Measurements from ENCODE around the gene BRSK2.

Gene BRSK2

GRCh38 chr11:1392561-1392960, 2.8 kb downstream of the BRSK2 start:
- Histone ChIP-seq H3K4me1 (ENCODE audit: insufficient read depth, low read length, severe bottlenecking) (peaks cover 6% of the 10 kb centered on the region), H3K79me2 (ENCODE audit: insufficient read depth, low read length) (no peaks in the 10 kb centered on the region), H3K4me3 (ENCODE audit: low read depth, low read length, poor library complexity, severe bottlenecking) (no peak overlapping the region), H3K27me3 (ENCODE audit: insufficient read depth, low read length) (no peaks in the 10 kb centered on the region), H3K9me2 (ENCODE audit: low read depth, low read length) (no peaks in the 10 kb centered on the region), H2AFZ (ENCODE audit: low read length) (no peak overlapping the region), H4K20me1 (ENCODE audit: insufficient read depth, low read length) (no peaks in the 10 kb centered on the region), H3K9ac (ENCODE audit: low read length) (no peak overlapping the region), H3K36me3 (ENCODE audit: insufficient read depth, low read length) (no peaks in the 10 kb centered on the region), H3F3A (ENCODE audit: insufficient read depth, low read length) (no peaks in the 10 kb centered on the region), H3K4me2 (ENCODE audit: low read length) (no peak overlapping the region), H3K27ac (ENCODE audit: low read depth, low read length, poor library complexity, severe bottlenecking) (no peak overlapping the region), H3K9me3 (ENCODE audit: low read length) (no peaks in the 10 kb centered on the region)
- no peak for TF ChIP-seq CTCF (IDR thresholded peaks at IDR 0.05; ENCODE audit: low read length)
- no peak for TF ChIP-seq EZH2 (IDR thresholded peaks at IDR 0.05; ENCODE audit: borderline replicate concordance, low read length)

GRCh38 chr11:1393038-1393710, 3.4 kb downstream of the BRSK2 start:
- Histone ChIP-seq H3K9ac (ENCODE audit: low read length) (no peak overlapping the region), H4K20me1 (ENCODE audit: insufficient read depth, low read length) (no peaks in the 10 kb centered on the region), H2AFZ (ENCODE audit: low read length) (no peak overlapping the region), H3F3A (ENCODE audit: insufficient read depth, low read length) (no peaks in the 10 kb centered on the region), H3K9me2 (ENCODE audit: low read depth, low read length) (no peaks in the 10 kb centered on the region), H3K36me3 (ENCODE audit: insufficient read depth, low read length) (no peaks in the 10 kb centered on the region), H3K27me3 (ENCODE audit: insufficient read depth, low read length) (no peaks in the 10 kb centered on the region), H3K4me3 (ENCODE audit: low read depth, low read length, poor library complexity, severe bottlenecking) (no peak overlapping the region), H3K79me2 (ENCODE audit: insufficient read depth, low read length) (no peaks in the 10 kb centered on the region), H3K4me1 (ENCODE audit: insufficient read depth, low read length, severe bottlenecking) (peaks cover 6% of the 10 kb centered on the region), H3K4me2 (ENCODE audit: low read length) (no peak overlapping the region), H3K27ac (ENCODE audit: low read depth, low read length, poor library complexity, severe bottlenecking) (no peak overlapping the region), H3K9me3 (ENCODE audit: low read length) (no peaks in the 10 kb centered on the region)
- TF ChIP-seq CTCF (IDR thresholded peaks at IDR 0.05; ENCODE audit: low read length) (no peak), EZH2 (IDR thresholded peaks at IDR 0.05; ENCODE audit: borderline replicate concordance, low read length) (no peak)

- Histone ChIP-seq H3K4me2 (ENCODE audit: low read length) (no peak overlapping the region), H3K79me2 (ENCODE audit: insufficient read depth, low read length) (no peaks in the 10 kb centered on the region), H3K4me3 (ENCODE audit: low read depth, low read length, poor library complexity, severe bottlenecking) (no peak overlapping the region), H3K27me3 (ENCODE audit: insufficient read depth, low read length) (no peaks in the 10 kb centered on the region), H2AFZ (ENCODE audit: low read length) (no peak overlapping the region), H3K4me1 (ENCODE audit: insufficient read depth, low read length, severe bottlenecking) (no peaks in the 10 kb centered on the region), H3K27ac (ENCODE audit: low read depth, low read length, poor library complexity, severe bottlenecking) (no peak overlapping the region), H3K36me3 (ENCODE audit: insufficient read depth, low read length) (no peaks in the 10 kb centered on the region), H3F3A (ENCODE audit: insufficient read depth, low read length) (no peaks in the 10 kb centered on the region), H3K9me2 (ENCODE audit: low read depth, low read length) (no peaks in the 10 kb centered on the region), H4K20me1 (ENCODE audit: insufficient read depth, low read length) (no peaks in the 10 kb centered on the region), H3K9ac (ENCODE audit: low read length) (no peak overlapping the region), H3K9me3 (ENCODE audit: low read length) (no peaks in the 10 kb centered on the region)
- no peak for TF ChIP-seq EZH2 (IDR thresholded peaks at IDR 0.05; ENCODE audit: borderline replicate concordance, low read length)
- no peak for TF ChIP-seq CTCF (IDR thresholded peaks at IDR 0.05; ENCODE audit: low read length)
These were observed 5.4 kb downstream of the BRSK2 start for GRCh38 chr11:1394936-1395772.
